Measurements from ENCODE around the gene ARHGAP15. TPM values are rescaled to one million over a fixed set of nuclear protein-coding genes. Genes with fewer than 3 reads are reported as not detected.

Gene ARHGAP15
- total and polyA plus RNA-seq, 12 donors: 1.3 to 7.7 (median 2.8) TPM

DNA sequence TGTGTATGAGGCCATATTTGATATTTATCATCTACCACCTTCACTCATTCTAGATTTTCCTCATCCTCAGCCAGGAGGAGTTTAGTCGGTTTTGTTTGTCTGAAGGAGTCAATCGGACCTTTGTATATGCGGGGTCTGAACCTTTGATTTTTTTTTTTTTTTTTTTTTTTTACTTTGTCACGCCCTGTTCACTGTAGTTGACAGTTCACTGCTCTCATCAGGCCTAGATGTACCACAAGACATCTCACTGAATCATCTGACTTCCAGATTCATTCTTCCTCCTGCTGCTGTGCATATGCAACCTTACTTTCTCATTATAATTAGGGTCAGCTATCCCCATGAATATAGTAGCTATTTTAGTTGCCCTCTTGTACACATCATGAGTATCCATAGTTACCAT, 133.2 kb downstream of the ARHGAP15 start:
- DNase-seq (no peak), ATAC-seq (no peak)
- Histone ChIP-seq H3K36me3 (no peaks in the 10 kb centered on the region), H3K4me1 (peaks cover 0 to 36% (median 0%) of the 10 kb centered on the region in 9 donors), H3K9me3 (peaks cover 0 to 7% (median 0%) of the 10 kb centered on the region in 11 donors), H3K27me3 (peaks cover 0 to 2% (median 0%) of the 10 kb centered on the region in 7 donors), H3K27ac (no peak overlapping the region), H3K4me3 (no peak overlapping the region)
- TF ChIP-seq, protein P1, sequence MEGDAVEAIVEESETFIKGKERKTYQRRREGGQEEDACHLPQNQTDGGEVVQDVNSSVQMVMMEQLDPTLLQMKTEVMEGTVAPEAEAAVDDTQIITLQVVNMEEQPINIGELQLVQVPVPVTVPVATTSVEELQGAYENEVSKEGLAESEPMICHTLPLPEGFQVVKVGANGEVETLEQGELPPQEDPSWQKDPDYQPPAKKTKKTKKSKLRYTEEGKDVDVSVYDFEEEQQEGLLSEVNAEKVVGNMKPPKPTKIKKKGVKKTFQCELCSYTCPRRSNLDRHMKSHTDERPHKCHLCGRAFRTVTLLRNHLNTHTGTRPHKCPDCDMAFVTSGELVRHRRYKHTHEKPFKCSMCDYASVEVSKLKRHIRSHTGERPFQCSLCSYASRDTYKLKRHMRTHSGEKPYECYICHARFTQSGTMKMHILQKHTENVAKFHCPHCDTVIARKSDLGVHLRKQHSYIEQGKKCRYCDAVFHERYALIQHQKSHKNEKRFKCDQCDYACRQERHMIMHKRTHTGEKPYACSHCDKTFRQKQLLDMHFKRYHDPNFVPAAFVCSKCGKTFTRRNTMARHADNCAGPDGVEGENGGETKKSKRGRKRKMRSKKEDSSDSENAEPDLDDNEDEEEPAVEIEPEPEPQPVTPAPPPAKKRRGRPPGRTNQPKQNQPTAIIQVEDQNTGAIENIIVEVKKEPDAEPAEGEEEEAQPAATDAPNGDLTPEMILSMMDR (IDR thresholded peaks at IDR 0.05): no peak
- intact Hi-C loops (cut with DNase I): no loop called here
- WGBS, 2 donors: 88 to 90% methylated on average over 4 of the region's 4 CpGs

DNA sequence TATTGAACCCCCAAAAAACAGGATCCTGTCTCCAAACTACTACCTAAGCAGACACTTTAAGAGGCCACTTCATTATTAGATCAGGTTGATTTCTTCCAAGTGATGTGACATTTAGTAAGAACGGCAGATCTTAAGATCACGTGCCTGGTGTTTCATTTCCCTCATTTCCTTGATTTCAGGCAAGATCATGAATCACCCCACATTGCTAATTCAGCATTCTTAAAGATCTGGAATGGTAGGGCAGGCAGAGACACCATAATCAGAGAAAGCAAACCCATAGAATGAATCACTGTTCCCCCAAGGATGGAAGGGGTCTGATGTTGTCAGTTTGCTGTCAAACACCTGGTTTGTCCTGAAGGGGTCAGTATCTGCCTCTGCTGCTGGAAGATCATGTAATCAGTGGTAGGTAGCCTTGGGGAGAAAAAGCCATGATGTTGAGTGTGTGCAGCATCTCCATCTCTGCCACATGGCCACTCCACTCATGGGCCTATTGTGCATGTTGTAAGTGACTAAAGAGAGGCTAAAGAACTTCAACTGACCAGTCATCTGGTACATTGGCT, 133.9 kb downstream of the ARHGAP15 start:
- H3K27ac ChIP-seq: no peak overlapping the region
- DNase-seq (no peak), ATAC-seq (no peak)
- H3K36me3 ChIP-seq: no peaks in the 10 kb centered on the region
- WGBS, 2 donors: 82 to 95% methylated on average over 2 of the region's 2 CpGs
- TF ChIP-seq, protein P1 (IDR thresholded peaks at IDR 0.05): peak in 1 of 9 donors; percentile 17
- peaks cover 0 to 36% (median 0%) of the 10 kb centered on the region in 9 donors for H3K4me1 ChIP-seq
- no peaks in the 10 kb centered on the region for H3K27me3 ChIP-seq
- no peak overlapping the region for H3K4me3 ChIP-seq
- peaks cover 0 to 7% (median 0%) of the 10 kb centered on the region in 11 donors for H3K9me3 ChIP-seq
- intact Hi-C loops (cut with DNase I): no loop called here

DNA sequence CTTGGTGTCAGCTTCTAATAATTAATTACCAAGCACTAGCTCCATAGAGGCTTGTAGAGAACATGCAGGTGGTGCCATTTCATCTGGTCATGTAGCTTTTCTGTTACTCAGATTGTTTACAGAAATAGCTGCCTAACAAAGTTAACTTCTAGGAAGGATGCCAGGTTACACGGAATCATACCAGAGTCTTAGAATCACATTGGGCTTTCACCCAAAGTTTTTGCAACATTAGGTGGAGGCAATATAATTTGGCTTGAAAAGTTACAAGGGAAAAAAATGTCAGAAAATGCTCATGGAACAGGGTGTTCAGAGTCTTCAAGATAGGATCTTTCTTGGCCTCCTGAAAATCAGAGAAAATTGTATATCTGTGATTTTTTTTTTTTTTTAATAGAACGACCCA, 135.6 kb downstream of the ARHGAP15 start:
- WGBS, 2 donors: 36 to 46% methylated on average over 2 of the region's 2 CpGs
- intact Hi-C loops (cut with DNase I): no loop called here
- no peak overlapping the region for H3K27ac ChIP-seq

DNA sequence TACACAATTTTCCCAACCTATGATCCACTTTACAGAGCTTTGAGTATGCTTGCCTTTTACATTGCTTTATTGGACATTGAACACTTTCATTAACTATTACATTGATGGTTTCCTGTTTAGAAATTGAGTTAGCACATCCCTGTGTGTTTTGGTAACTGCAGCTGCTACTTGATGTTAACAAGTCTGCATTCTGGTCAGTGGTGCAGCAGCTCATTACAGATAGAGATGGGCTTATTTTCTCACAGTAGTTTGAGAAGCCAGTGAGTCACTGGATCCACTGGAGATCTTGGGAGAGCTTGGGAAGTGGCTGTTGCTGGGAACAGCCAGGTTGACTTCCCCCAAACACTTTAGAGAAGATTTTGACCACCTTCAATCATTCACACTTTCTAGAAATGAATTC, 150.5 kb downstream of the ARHGAP15 start:
- intact Hi-C loops (cut with DNase I): no loop called here
- Histone ChIP-seq H3K27me3 (no peaks in the 10 kb centered on the region), H3K36me3 (no peaks in the 10 kb centered on the region), H3K4me3 (no peak overlapping the region), H3K4me1 (peaks cover 0 to 3% (median 0%) of the 10 kb centered on the region in 9 donors), H3K27ac (no peak overlapping the region), H3K9me3 (peaks cover 0 to 2% (median 0%) of the 10 kb centered on the region in 11 donors)
- no peak for ATAC-seq
- TF ChIP-seq, protein P1 (IDR thresholded peaks at IDR 0.05): no peak
- DNase-seq: no peak

More for the DNA sequence above, 135.6 kb downstream of the ARHGAP15 start:
- Histone ChIP-seq H3K36me3 (no peaks in the 10 kb centered on the region), H3K9me3 (peaks cover 0 to 7% (median 0%) of the 10 kb centered on the region in 11 donors), H3K27me3 (no peaks in the 10 kb centered on the region), H3K4me1 (peaks cover 0 to 27% (median 0%) of the 10 kb centered on the region in 9 donors), H3K4me3 (no peak overlapping the region)
- ATAC-seq (peak in 5 of 8 donors; percentile 8 to 74 (median 70)), DNase-seq (no peak)
- TF ChIP-seq, protein P1 (IDR thresholded peaks at IDR 0.05): no peak

Measured in heart right ventricle (tissue), 16 donors.